KG1 (cell line): ENCODE results near the gene MTHFS.

ENCODE experiments used
- DNase-seq: peaks from one replicate; lab custom pipeline; 2025; lab: John Stamatoyannopoulos, UW

Gene MTHFS

DNA sequence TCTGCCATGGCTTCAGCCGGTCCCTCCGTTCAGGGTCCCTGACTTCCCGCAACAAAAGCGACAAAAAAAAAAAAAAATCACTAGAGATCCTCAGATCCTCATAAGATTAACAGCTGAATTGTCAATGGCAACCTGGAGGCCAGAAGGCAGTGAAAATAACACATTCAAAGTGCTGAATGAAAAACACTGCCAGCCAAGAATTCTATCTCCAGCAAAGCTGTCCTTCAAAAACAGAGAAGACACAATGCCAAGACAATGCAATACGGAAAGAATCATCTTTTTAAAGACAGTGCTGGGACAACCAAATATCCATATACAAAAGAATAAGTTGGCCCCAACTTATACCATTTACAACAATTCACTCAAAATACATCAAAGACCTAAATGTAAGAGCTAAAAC lies 21.6 kb downstream of the MTHFS start:
- no peak for DNase-seq

DNA sequence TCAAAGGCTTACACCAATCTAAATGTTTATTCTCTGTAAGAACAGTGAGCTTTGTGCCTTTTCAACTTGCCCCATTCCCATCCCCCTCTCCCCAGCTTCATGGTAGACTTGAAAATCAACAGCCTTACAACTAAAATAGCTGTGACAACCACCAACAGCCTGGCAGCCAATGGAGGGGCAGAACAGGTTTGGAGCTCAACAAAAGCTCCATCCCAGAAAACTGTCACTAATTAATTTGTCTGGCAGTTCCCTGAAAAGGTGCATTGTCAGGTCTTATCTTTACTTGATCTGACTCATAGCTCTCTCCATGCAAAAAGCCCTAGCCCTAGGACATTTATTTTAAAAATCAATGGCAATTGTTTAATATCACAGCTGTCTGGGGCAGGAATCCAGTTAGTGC lies 22.6 kb downstream of the MTHFS start:
- DNase-seq, result no peak

DNA sequence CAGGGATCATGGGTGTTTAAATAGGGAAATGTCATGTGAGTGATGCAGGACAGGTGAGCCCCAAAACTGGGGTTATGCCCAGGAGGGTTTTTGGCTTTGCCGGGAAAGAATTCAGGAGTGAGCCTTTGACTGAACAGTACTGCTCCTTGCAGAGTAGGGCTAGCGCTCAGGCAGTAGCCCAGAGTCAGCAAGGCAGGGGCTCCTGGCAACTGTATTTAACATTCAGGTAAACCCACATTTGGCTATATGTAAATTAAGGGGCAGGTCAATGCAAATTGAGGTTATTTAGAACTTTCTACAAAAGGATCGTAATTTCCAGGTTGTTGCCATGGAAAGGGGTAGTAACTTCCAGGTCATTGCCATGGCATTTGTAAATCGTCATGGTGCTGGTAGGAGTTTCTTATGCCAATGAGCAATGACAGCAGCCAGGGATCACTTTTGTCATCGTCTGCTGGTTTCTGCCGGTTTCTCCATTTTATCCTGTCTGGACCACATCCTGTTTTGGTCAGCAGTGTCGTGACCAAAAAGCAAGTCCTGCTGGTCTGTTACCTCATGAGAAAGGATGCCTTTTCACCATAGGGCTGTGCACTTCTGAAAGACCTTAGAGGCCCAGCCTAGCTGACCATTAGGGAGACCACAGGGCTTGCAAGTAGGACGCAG lies 24.3 kb downstream of the MTHFS start:
- no peak for DNase-seq

DNA sequence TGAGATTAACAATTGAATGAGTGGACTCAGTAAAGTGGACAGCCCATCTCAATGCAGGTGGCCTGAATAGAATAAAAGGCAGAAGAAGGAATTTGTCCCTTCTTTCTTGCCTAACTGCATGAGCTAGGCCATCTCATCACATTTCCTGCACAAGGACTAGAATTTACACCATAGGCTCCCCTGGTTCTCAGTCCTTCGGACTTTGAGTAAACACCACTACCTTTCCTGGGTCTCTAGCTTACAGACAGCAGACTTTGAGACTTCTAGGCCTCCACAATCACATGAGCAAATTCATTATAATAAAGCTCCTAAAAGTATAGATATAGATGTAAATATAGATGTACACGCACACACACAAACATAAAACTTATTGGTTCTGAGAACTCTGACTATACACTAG lies 28.3 kb downstream of the MTHFS start:
- DNase-seq, result no peak

DNA sequence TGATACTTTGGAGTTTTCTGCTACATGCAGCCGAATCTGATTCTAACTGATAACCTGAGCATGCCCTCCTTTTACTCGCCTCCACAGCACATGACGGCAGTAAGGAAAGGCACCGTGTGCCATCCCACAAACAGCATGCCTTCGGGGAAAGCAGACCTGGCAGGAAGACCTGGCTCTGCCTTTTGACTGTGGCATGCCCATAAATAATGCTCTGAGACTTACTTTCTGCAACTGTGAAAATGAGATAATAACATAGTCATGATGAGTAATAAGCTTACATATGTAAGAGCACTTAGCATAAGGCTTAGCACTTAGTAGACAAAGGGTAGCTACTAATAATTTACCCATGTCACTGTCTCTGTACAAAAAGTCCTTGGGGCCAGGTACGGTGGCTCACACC lies 32.9 kb downstream of the MTHFS start:
- DNase-seq, result no peak

DNA sequence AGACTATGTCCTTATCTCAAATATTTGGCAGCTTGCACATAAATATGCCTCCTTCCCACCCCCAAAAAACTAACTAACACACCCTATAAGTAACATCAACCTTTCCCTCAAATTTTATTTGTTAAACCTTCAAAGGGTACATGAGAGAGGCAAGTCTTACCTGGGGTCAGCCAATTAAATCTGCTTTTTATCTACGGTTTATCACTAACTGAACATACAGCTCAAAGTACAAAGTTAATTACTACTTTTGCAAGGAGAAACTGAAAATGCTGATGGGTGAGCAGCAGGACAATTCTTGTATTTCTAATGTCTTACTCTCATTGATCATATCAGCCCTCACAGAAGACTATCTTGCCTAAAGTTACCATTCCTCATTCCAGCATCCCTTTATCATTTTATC lies 34.6 kb downstream of the MTHFS start:
- no peak for DNase-seq

DNA sequence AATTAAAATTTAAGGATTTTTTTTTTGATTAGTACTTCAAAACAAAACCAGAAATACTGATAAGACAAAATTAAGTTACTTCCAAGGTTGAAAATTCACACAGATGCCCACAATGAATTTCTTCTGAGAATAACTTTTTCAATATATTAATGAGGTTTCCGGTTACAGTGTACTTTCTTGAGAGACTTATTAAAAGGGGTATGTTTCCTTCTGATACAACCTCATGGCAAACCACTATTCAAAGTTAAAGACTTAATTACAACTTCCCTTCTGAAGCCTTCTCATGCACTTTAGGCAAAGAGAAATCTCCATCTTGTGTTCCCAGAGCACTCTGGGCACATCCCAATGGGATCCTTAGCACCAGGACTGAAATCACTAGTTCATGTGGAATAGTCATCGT lies 36.2 kb downstream of the MTHFS start:
- DNase-seq, result no peak

DNA sequence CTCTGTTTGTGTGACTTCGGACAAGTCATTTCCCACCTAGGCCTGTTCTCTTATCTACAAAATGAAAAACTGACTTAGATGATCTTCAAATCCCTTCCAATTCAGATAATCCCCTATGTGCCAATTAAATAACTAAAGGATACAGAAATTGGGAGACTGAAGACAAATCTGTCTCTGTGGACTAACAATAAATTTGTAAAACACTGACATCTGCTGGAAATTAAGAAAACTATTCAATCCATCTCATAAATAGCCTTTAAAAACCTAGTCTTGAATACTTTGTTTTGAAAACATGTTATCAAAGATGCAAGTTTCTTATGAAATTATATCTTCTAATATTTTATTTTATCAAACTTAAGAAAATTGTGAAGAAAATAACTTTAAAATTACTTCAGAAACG lies 38.3 kb downstream of the MTHFS start:
- no peak for DNase-seq

DNA sequence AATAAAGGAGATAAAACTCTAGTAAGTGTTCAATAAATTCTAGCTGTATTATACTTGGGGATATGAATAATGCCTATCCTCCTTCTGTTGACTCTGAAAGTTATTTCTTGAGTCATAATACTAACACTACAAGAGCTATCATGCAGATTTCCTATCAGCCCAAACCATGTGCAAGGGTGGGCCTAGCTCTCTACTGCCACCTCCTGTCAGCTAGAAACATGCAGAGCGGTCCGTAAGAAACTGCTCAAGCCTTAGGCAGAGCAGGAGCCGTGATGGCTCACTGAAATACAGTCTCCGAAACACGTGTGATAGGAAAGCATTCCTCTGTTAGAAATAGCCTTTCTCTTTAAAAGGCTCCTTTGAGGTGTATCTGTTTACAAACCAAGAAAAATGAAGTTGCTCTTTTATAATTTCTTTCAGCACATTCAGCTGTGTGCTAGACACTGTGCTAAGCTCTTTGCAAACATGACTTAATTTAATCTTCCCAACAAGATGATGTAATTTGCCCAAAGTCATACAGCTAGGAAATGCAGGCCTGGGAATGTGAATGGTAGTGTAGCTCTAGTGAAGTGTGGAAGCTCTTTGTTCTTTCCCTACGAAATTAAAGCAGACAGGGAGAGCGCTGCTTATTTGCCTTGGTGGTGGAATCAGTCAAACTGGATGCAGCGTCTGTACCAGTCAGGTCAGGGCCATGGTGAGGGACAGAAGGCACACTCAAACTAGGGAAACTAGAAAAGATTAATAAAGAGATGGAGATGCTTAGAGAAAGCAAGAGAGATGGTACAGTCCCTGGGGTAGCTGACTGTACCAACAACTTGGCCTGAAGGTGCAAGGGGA lies 43.1 kb downstream of the MTHFS start:
- DNase-seq, result peak; percentile 46

DNA sequence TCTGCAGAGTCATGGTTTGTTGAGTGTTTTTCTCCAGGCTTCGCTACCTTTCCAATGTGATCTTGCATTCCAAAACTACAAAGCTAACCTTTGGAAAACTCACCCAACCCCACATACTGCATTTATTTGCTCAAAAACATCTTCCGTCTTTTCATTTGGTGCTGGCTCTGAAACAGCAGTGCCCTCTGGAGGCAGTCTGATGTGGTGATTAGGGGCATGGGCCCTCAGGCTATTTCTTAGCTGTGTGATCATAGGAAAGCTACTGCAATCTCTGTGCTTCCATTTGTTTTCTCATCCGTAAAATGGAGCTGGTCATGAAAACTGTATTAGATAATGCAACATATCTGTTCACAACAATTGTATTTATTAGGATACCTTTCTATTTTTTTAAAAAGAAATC lies 47.0 kb downstream of the MTHFS start:
- no peak for DNase-seq

DNA sequence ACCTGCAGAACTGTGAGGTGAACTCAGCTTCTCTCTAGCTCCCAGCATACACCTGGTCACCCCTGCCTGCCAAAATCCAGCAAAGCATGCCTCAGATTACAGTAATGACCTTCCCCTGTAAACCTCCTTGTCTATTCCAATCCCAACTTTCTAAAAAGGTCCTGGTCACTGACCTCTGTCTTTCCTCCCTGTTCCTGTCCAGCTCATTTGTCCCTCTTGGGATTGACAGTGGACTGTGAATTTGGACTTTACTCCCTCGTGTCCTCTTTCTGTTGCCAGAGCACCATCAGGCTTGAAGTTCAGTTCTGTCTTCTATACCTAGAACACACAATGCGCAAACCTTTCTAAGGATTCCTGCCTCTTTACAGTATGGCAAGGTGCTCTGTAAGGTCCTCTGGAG lies 50.3 kb downstream of the MTHFS start:
- no peak for DNase-seq

DNA sequence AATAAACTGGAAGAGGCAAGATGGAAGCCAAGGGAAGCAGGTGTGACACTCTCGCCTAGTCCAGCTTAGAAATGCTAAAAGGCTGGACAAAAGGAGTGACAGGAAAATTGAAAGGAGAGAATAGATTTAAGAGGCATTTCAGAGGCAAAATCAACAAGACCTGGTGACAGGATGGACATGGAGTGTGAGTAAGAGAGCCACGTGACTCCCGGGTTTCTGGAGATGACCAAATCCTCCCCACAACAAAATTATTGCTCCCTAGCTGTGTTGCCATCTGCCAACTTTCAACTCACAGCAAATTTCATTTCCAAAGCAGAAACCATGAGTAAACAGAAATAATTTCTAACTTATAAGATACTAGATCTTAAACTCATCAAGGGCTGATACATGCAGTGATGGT lies 52.6 kb downstream of the MTHFS start:
- DNase-seq, result no peak

DNA sequence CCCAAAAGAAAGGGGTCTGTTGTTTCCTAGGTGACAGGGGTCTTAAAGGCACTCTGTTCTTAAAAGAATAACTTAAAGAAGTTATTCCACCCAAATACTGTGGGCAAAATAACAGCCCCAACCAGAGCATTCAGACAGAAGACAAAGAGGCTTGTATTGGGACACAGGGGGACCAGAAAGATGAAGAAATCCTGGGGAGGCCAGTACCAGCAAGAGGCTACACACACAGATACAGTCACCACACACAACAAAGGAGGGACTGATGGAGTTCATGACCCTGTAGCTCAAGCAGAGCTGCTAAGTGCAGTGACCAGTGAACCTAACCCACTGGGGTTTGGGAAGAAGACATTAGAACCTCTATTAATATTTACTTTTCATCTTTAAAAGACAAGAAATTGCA lies 59.0 kb downstream of the MTHFS start:
- no peak for DNase-seq

DNA sequence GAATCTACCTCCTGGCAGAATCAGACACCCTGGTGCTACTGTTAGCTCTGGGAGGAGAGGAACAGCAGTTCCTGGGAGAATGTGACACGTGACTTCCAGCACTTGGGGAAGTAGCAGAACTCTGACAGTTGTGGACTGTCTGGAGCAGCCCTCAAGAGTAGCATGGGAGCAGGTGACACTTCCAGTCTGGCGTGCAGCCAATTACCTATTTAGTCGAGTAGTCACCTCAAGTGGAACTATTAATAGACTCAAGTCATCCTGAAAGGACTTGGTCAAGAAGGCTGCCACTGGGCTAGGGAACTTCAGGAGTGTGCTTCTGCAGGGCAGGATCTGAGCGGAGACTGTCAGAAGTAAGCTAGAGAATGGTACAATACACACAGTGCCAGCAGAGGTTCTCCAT lies 62.3 kb downstream of the MTHFS start:
- DNase-seq, result no peak

DNA sequence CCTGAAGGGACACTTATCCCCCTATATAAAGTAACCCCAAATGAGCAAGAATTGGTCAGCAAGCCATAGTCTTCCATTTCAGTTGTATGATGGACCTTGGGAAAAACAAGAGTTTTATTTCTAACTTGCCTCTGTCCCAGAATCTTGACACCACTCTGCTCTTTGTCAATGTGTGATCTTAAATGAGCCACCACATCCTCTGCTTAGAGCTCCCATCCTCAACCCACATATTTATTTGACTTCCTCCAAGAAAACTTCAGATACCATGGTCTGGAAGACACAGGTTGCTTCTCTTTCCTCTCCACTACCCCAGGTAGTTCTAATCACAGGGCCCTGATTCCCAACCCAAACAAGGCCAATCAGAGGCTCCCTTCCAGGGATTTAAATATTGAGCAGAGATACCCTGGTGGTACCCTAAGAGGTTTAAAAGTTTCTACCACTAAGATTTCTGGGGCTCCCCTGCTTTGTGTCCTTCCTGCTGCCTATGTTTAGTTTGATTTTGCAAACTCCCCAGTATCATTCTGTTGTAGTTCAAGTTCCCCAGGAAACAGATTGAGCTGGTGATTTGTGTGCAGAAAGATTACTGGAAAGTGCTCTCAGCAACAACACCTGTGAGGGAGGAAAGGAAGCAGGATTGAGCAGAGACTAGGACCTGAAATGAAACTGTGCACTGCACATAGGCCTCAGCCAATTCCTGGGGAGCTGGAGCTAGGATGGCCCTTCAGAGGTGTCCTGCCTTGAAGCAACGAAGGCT lies 64.3 kb downstream of the MTHFS start:
- no peak for DNase-seq

DNA sequence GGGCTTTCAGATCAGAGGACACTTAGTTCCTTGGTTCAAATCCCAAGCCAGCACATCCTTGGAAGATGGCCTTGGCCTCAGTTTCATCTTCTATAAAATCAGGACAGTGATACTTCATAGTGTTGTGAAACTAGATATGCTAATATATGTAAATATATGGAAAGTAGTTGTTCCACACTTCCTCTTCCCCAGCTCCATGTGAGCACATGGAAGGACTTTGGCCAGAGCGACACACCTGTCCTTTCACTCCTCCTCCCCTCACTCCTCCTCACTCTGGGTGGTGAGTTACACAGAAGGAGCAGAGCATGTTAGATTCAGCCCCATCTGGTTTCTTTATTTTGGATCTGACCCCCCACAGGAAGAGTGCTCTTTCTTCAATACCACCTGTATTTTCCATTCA lies 65.2 kb downstream of the MTHFS start:
- no peak for DNase-seq

DNA sequence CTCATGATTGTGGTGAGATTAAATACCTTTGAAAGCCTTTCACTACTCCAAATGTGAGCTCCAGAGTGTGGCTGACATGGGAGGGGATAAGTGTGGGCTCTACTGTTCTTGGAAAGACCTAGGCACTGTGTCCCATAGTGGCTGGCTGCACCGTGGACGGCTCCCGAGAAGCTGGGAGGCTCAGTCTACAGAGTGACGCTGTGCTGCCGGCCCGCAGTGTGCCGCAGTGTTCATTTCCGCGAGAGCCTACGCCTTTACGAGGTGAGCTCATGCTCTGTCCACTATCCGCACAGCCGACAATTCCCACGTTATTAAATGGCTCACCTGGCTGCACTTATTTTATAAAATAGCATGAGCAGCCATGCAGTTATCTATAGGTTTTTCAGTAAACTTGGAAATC lies 66.9 kb downstream of the MTHFS start:
- DNase-seq, result no peak

DNA sequence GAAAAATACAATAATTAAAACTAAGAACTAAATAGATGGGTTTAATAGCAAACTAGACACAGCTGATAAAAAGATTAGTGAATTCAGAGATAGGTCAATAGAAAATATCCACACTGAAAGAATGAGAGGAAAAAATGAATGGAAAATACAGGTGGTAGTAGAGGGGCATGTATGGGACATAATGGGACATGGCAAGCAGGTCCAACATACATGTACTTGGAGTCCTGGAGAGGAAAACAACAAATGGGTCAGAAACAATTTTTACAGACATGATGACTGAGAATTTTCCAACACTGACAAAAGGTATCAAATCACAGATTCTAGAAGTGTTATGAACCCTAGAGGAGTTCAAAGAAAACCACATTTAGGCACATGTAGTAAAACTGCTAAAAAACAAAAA lies 68.4 kb downstream of the MTHFS start:
- DNase-seq, result no peak

DNA sequence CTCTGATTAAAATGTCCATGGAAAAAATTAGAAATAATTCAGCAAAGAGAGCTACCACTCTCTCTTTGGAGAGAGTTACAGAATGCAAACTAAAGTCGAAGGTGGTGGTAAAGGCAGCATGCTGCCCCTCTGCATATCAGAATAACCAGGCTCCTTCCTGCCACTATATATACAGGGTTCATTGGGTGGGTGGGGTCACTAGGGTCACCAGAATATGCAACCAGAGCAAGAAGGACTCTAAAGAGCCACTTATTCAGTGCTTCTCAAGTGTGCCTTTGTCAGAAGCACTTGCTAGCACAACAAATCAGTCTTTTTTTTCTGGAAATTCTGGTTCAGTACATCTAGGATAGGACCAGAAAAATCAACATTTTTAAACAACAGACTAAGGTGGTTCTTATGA lies 70.0 kb downstream of the MTHFS start:
- DNase-seq, result no peak

DNA sequence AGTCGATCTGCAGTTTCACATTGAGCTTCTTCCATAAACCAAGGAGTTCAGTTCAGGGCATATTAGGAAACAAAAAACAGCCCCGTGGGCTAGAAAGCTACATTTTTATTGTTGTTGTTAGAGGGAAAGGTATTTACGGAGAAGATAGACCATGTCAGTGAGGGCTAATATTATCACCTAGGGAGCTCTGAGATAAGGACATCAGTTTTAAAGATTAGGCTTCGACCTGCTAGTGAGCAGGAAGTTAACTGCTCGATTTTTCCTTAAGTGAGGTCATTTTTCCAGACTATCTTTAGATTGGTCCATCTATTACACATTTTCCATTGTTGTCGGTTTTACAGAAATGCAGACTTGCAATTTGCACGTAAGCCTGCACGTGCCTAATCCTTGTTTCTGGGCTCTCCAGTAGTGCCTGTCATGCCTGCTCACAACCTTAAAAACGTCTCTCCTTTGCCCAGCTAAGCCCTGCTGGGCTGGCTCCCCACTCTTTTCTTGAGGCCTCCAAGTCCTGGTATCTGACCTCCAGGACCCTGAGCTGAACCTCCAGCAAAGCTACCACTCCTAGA lies 72.6 kb downstream of the MTHFS start:
- DNase-seq, result no peak

DNA sequence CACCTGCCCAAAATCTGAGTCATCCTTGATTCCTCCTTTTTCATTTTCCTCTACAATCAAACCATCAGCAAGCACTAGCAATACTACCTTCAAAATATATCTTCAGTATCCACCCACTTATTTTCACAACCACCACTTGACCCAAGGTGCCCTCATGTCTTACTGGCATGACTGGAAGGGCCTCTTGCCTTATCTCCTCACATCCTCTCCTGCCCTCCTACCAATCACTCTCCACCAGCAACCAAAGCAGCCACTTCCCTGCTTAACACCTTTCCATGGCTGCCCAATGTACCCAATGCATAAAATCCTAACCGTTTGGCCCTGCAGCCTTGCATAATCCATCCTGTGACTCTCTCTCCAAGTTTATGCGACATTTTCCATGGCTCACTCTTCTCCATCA lies 76.0 kb downstream of the MTHFS start:
- no peak for DNase-seq

DNA sequence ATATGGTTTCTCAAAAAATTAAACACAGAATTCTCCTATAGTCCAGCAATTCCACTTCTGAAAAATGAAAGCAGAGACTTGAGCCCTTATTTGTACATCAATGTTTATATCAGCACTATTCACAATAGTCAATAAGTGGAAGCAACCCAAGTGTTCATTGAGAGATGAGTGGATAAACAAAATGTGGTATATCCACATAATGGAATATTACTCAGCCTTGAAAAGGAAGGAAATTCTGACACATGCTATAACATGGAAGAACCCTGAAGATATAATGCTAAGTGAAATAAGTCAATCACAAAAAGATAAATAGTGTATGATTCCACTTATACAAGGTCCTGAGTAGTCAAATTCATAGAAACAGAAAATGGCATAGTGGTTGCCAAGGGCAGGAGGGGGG lies 76.6 kb downstream of the MTHFS start:
- DNase-seq, result no peak

DNA sequence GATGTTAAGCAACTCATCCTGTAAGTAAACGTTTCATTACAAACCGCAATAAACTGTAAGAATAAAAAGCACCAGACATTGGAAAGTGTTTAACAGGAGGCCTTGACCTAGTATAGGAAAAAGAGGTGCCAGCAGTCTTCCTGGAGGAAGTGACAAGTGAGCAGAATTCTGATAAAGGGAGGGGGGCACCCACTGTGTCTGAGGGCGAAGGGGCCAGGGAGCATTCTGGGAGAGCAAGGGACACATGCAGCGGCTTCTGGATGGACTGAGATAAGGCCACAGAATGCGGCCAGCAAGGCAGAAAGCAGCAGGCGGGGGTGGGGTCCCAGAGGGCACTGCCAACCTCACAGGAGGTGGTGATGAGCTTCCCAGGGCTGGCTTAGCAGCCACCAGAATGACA lies 80.2 kb downstream of the MTHFS start:
- no peak for DNase-seq
